Measurements from ENCODE around the gene PTPRA.

GRCh38 chr20:3038454-3038853 lies 165.2 kb downstream of the PTPRA start:
- TF ChIP-seq POLR2A (IDR thresholded peaks at IDR 0.05) = no peak
- no peak for TF ChIP-seq CTCF (IDR thresholded peaks at IDR 0.05)

All from uterus (tissue), 2 donors.